Hepatocyte (in vitro differentiated cells): ENCODE results near the gene SETD1A. TPM values are rescaled to one million over a fixed set of nuclear protein-coding genes. Genes with fewer than 3 reads are reported as not detected.
A peak's percentile ranks its signal among the peaks of the same experiment; 100 is the strongest.

Source experiments
- DNase-seq: peaks from one replicate; pipeline ENCODE4 v3.0.0-alpha.2; 2016; ENCODE audit warnings: low spot score
- H2AFZ ChIP-seq: fragments of 200-600 bp; sonication (generic); 2 replicates; pipeline ENCODE4 v1.6.0; 2016; ENCODE audit warnings: antibody characterized with exemption, mild to moderate bottlenecking
- H3K27ac ChIP-seq: fragments of 200-600 bp; sonication (generic); 2 replicates; pipeline ENCODE4 v1.5.1; 2016; ENCODE audit warnings: mild to moderate bottlenecking
- H3K27me3 ChIP-seq: fragments of 200-600 bp; sonication (generic); 2 replicates; pipeline ENCODE4 v1.6.1; 2016
- H3K36me3 ChIP-seq: fragments of 200-600 bp; sonication (generic); replicated peaks from 2 replicates; pipeline ENCODE4 v1.5.1; 2016; ENCODE audit warnings: low read depth; ENCODE audit not compliant: insufficient read depth
- H3K4me1 ChIP-seq: fragments of 200-600 bp; sonication (generic); 2 replicates; pipeline ENCODE4 v1.5.1; 2016; ENCODE audit warnings: mild to moderate bottlenecking, moderate library complexity; ENCODE audit not compliant: insufficient read depth
- H3K4me2 ChIP-seq: fragments of 200-600 bp; sonication (generic); 2 replicates; pipeline ENCODE4 v1.6.0; 2016
- H3K4me3 ChIP-seq: fragments of 200-600 bp; sonication (generic); 2 replicates; pipeline ENCODE4 v1.5.1; 2016; ENCODE audit warnings: mild to moderate bottlenecking
- H3K79me2 ChIP-seq: fragments of 200-600 bp; sonication (generic); 2 replicates; pipeline ENCODE4 v1.6.0; 2017; ENCODE audit warnings: mild to moderate bottlenecking
- H3K9me2 ChIP-seq: fragments of 200-600 bp; sonication (generic); replicated peaks from 2 replicates; pipeline ENCODE4 v1.6.0; 2017; ENCODE audit warnings: mild to moderate bottlenecking; ENCODE audit not compliant: insufficient read depth
- H3K9me3 ChIP-seq: fragments of 200-600 bp; sonication (generic); 2 replicates; pipeline ENCODE4 v1.5.1; 2016; ENCODE audit warnings: low read depth, mild to moderate bottlenecking
- H4K20me1 ChIP-seq: fragments of 200-600 bp; sonication (generic); 2 replicates; pipeline ENCODE4 v1.6.0; 2016; ENCODE audit warnings: mild to moderate bottlenecking; ENCODE audit not compliant: insufficient read depth, poor library complexity, severe bottlenecking
- CTCF ChIP-seq: fragments of 200-600 bp; sonication (generic); IDR thresholded peaks from 2 replicates; pipeline ENCODE4 v1.5.1; 2016; ENCODE audit warnings: antibody characterized with exemption, mild to moderate bottlenecking; ENCODE audit not compliant: poor library complexity
- EZH2 ChIP-seq: fragments of 200-600 bp; sonication (generic); IDR thresholded peaks from 2 replicates; pipeline ENCODE4 v1.6.1; 2016; ENCODE audit warnings: antibody characterized with exemption, mild to moderate bottlenecking, borderline replicate concordance
- EZH2phosphoT487 ChIP-seq: fragments of 200-600 bp; sonication (generic); IDR thresholded peaks from one replicate; pipeline ENCODE4 v1.6.1; 2018; ENCODE audit warnings: antibody characterized with exemption, mild to moderate bottlenecking, low read depth, moderate library complexity; ENCODE audit not compliant: unreplicated experiment, severe bottlenecking
- WGBS: methylation state at CpG from one replicate; pipeline ENCODE4 v1.1.6; 2016; ENCODE audit warnings: low lambda C conversion rate; ENCODE audit errors: missing lambda C conversion rate; 5-methylcytosine and 5-hydroxymethylcytosine counted together
- polyA plus RNA-seq: library from polyadenylated mRNA; unstranded; fragments of >200 nt; fragmentation: Nextera tagmentation; extraction: Ambion mirVana; gene quantifications from 2 replicates; pipeline ENCODE4 v1.2.1, GENCODE V29; 2016
- total RNA-seq: library from RNA; depleted of rRNA; stranded (reverse); fragments of >200 nt; gene quantifications from 2 replicates; pipeline ENCODE4 v1.2.3, GENCODE V29; 2014

SETD1A gene
- total and polyA plus RNA-seq, 2 experiments from 2014 or later = 2.2 to 2.7 TPM

GRCh38 chr16:30925632-30925987, 31.9 kb upstream of the SETD1A start:
- DNase-seq = peak; percentile 3

GRCh38 chr16:30925995-30926811, 31.4 kb upstream of the SETD1A start:
- peak overlapping the region; percentile 93 for H3K4me2 ChIP-seq
- no peaks in the 10 kb centered on the region for H3K9me3 ChIP-seq
- H3K9me2 ChIP-seq = no peaks in the 10 kb centered on the region
- peaks cover 5% of the 10 kb centered on the region for H3K4me1 ChIP-seq
- no peak overlapping the region for H3K4me3 ChIP-seq
- peaks cover 14% of the 10 kb centered on the region for H3K79me2 ChIP-seq
- DNase-seq = peak; percentile 6
- no peaks in the 10 kb centered on the region for H3K27me3 ChIP-seq
- WGBS = 83% methylated on average over 10 of the region's 10 CpGs
- peaks cover 3% of the 10 kb centered on the region for H4K20me1 ChIP-seq
- no peak overlapping the region for H3K27ac ChIP-seq
- H2AFZ ChIP-seq = no peak overlapping the region
- no peak for TF ChIP-seq EZH2phosphoT487
- TF ChIP-seq EZH2 = no peak
- TF ChIP-seq CTCF = no peak
- no peaks in the 10 kb centered on the region for H3K36me3 ChIP-seq

More at GRCh38 chr16:30925632-30925987, 31.9 kb upstream of the SETD1A start:
- H3K36me3 ChIP-seq = no peaks in the 10 kb centered on the region
- peaks cover 5% of the 10 kb centered on the region for H3K4me1 ChIP-seq
- H3K4me3 ChIP-seq = no peak overlapping the region
- peaks cover 3% of the 10 kb centered on the region for H4K20me1 ChIP-seq
- H3K9me3 ChIP-seq = no peaks in the 10 kb centered on the region
- H3K9me2 ChIP-seq = no peaks in the 10 kb centered on the region
- no peak overlapping the region for H3K27ac ChIP-seq
- TF ChIP-seq EZH2 (no peak), CTCF (no peak), EZH2phosphoT487 (no peak)
- 97% methylated on average over 24 of the region's 26 CpGs for WGBS
- peak overlapping the region; percentile 93 for H3K4me2 ChIP-seq
- H3K27me3 ChIP-seq = no peaks in the 10 kb centered on the region
- no peak overlapping the region for H2AFZ ChIP-seq
- peaks cover 18% of the 10 kb centered on the region for H3K79me2 ChIP-seq

GRCh38 chr16:30926937-30927788, 30.4 kb upstream of the SETD1A start:
- peak; percentile 4 for DNase-seq
- H3K27me3 ChIP-seq = no peaks in the 10 kb centered on the region
- H3K36me3 ChIP-seq = no peaks in the 10 kb centered on the region
- no peak overlapping the region for H2AFZ ChIP-seq
- no peak overlapping the region for H3K27ac ChIP-seq
- TF ChIP-seq EZH2 = no peak
- no peak for TF ChIP-seq CTCF
- TF ChIP-seq EZH2phosphoT487 = no peak
- no peak overlapping the region for H3K4me3 ChIP-seq
- no peaks in the 10 kb centered on the region for H3K9me2 ChIP-seq
- peaks cover 5% of the 10 kb centered on the region for H3K4me1 ChIP-seq
- peaks cover 3% of the 10 kb centered on the region for H4K20me1 ChIP-seq
- H3K4me2 ChIP-seq = no peak overlapping the region
- H3K9me3 ChIP-seq = no peaks in the 10 kb centered on the region
- 96% methylated on average over 17 of the region's 22 CpGs for WGBS
- H3K79me2 ChIP-seq = peaks cover 14% of the 10 kb centered on the region
